ENCODE measurements around the gene GIPC1. TPM values are rescaled to one million over a fixed set of nuclear protein-coding genes. Genes with fewer than 3 reads are reported as not detected.

GIPC1 gene
- total RNA-seq, 120 experiments from 2014 or later = 54.9 to 112 (median 87.4) TPM

Small RNA genes within 50 kb of the gene (microRNA-seq; reads per million reads assigned to microRNA genes)
- 0 to 2.4 (median 0.23) reads per million in 43 experiments for gene MIR639

Other genes with a start within 250 kb of the GIPC1 start
- 10 to 100 TPM in 67 of 120 experiments, 1 to 10 TPM in 53; 3.9 to 39.0 (median 10.7) TPM for gene ADGRE5, start 114.7 kb downstream of the GIPC1 start, total RNA-seq
- 10 to 100 TPM; 17.5 to 45.6 (median 29.1) TPM for gene DDX39A, start 76.8 kb downstream of the GIPC1 start, total RNA-seq
- 100 to 1,000 TPM in 6 of 120 experiments, 10 to 100 TPM in 114; 45.9 to 129 (median 73.3) TPM for gene PKN1, start 62.8 kb downstream of the GIPC1 start, total RNA-seq
- 1 to 10 TPM in 24 of 120 experiments, under 1 TPM in 58, not detected in 38; 0.29 to 4.1 (median 0.66) TPM for gene PTGER1, start 20.8 kb downstream of the GIPC1 start, total RNA-seq
- 1,000 to 10,000 TPM in 2 of 120 experiments, 100 to 1,000 TPM in 67, 10 to 100 TPM in 51; 67.5 to 1,486 (median 107) TPM for gene DNAJB1, start 22.3 kb upstream of the GIPC1 start, total RNA-seq
- 100 to 1,000 TPM; 169 to 287 (median 205) TPM for gene TECR, start 33.5 kb upstream of the GIPC1 start, total RNA-seq
- gene NDUFB7, start 75.9 kb upstream of the GIPC1 start, total RNA-seq = 100 to 1,000 TPM; 107 to 236 (median 166) TPM
- 1 to 10 TPM in 29 of 120 experiments, under 1 TPM in 70, not detected in 21; 0.20 to 3.3 (median 0.75) TPM for gene CLEC17A, start 87.0 kb upstream of the GIPC1 start, total RNA-seq
- gene ADGRE3, start 178.7 kb upstream of the GIPC1 start, total RNA-seq = 1 to 10 TPM in 1 of 120 experiments, under 1 TPM in 14, not detected in 105; 0.19 to 1.5 (median 0.31) TPM
- gene ZNF333, start 193.9 kb upstream of the GIPC1 start, total RNA-seq = 10 to 100 TPM; 21.3 to 44.2 (median 30.8) TPM